Progenitor cell of endocrine pancreas (in vitro differentiated cells): Measurements from ENCODE around the gene KPNA6. TPM values are rescaled to one million over a fixed set of nuclear protein-coding genes. Genes with fewer than 3 reads are reported as not detected.
"Not testable (repeated sequence)": the region's sequence is repeated elsewhere in the genome, so short reads cannot be mapped to it uniquely, and the experiment has no call there.

Source experiments
- DNase-seq: peaks from one replicate; pipeline ENCODE4 v3.0.0; 2021; ENCODE audit warnings: low spot score; ENCODE audit not compliant: unreplicated experiment
- H3K27ac Mint-ChIP-seq: 2 replicates; pipeline ENCODE4 v1.8.0; 2021; ENCODE audit warnings: mild to moderate bottlenecking, moderate library complexity, mixed read lengths
- H3K27me3 Mint-ChIP-seq: 2 replicates; pipeline ENCODE4 v1.8.0; 2021; ENCODE audit warnings: mixed read lengths
- H3K36me3 Mint-ChIP-seq: 2 replicates; pipeline ENCODE4 v1.8.0; 2022; ENCODE audit warnings: mixed read lengths; ENCODE audit not compliant: insufficient read depth
- H3K4me1 Mint-ChIP-seq: 2 replicates; pipeline ENCODE4 v1.8.0; 2021; ENCODE audit warnings: low read depth, mixed read lengths
- H3K4me3 Mint-ChIP-seq: 2 replicates; pipeline ENCODE4 v1.8.0; 2021; ENCODE audit warnings: low read depth, mild to moderate bottlenecking, moderate library complexity, mixed read lengths
- H3K9me3 Mint-ChIP-seq: 2 replicates; pipeline ENCODE4 v1.8.0; 2021; ENCODE audit warnings: low read depth, mixed read lengths
- total RNA-seq: library from RNA; stranded (reverse); gene quantifications from 2 replicates; pipeline ENCODE4 v1.2.1, GENCODE V29; 2021
- TF ChIP-seq, protein P1 (sequence below): fragments of 200-600 bp; sonication (generic); IDR thresholded peaks from one replicate; pipeline ENCODE4 v1.5.0; 2021; ENCODE audit warnings: antibody characterized with exemption, mild to moderate bottlenecking; ENCODE audit not compliant: unreplicated experiment

KPNA6 gene
- total RNA-seq, 1 donor from 2014 or later = 67.0 TPM

- TF ChIP-seq, protein P1, sequence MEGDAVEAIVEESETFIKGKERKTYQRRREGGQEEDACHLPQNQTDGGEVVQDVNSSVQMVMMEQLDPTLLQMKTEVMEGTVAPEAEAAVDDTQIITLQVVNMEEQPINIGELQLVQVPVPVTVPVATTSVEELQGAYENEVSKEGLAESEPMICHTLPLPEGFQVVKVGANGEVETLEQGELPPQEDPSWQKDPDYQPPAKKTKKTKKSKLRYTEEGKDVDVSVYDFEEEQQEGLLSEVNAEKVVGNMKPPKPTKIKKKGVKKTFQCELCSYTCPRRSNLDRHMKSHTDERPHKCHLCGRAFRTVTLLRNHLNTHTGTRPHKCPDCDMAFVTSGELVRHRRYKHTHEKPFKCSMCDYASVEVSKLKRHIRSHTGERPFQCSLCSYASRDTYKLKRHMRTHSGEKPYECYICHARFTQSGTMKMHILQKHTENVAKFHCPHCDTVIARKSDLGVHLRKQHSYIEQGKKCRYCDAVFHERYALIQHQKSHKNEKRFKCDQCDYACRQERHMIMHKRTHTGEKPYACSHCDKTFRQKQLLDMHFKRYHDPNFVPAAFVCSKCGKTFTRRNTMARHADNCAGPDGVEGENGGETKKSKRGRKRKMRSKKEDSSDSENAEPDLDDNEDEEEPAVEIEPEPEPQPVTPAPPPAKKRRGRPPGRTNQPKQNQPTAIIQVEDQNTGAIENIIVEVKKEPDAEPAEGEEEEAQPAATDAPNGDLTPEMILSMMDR = no peak
- Mint-ChIP-seq H3K36me3 (peaks cover 10% of the 10 kb centered on the region), H3K9me3 (no peaks in the 10 kb centered on the region), H3K4me1 (no peaks in the 10 kb centered on the region), H3K27me3 (no peaks in the 10 kb centered on the region), H3K4me3 (no peak overlapping the region), H3K27ac (peak overlapping the region; percentile 81)
- DNase-seq = no peak
These were observed 43.0 kb downstream of the KPNA6 start for GRCh38 chr1:32150847-32151246.

- H3K9me3 Mint-ChIP-seq = no peaks in the 10 kb centered on the region
- peak overlapping the region; percentile 18 for H3K27ac Mint-ChIP-seq
- TF ChIP-seq, protein P1 = no peak
- no peak for DNase-seq
- no peak overlapping the region for H3K4me3 Mint-ChIP-seq
- no peaks in the 10 kb centered on the region for H3K4me1 Mint-ChIP-seq
- no peaks in the 10 kb centered on the region for H3K27me3 Mint-ChIP-seq
- peaks cover 15% of the 10 kb centered on the region for H3K36me3 Mint-ChIP-seq
These were observed 43.5 kb downstream of the KPNA6 start for GRCh38 chr1:32151319-32151787.

- Mint-ChIP-seq H3K4me3 (no peak overlapping the region), H3K4me1 (no peaks in the 10 kb centered on the region), H3K27me3 (no peaks in the 10 kb centered on the region), H3K9me3 (no peaks in the 10 kb centered on the region), H3K27ac (no peak overlapping the region), H3K36me3 (peaks cover 33% of the 10 kb centered on the region)
- TF ChIP-seq, protein P1 = no peak
- no peak for DNase-seq
These were observed 51.3 kb downstream of the KPNA6 start for GRCh38 chr1:32159189-32159588.

GRCh38 chr1:32163405-32163804, 55.5 kb downstream of the KPNA6 start:
- H3K36me3 Mint-ChIP-seq = peaks cover 31% of the 10 kb centered on the region
- H3K4me3 Mint-ChIP-seq = no peak overlapping the region
- TF ChIP-seq, protein P1 = no peak
- H3K4me1 Mint-ChIP-seq = no peaks in the 10 kb centered on the region
- DNase-seq = no peak
- H3K27me3 Mint-ChIP-seq = no peaks in the 10 kb centered on the region
- no peaks in the 10 kb centered on the region for H3K9me3 Mint-ChIP-seq
- no peak overlapping the region for H3K27ac Mint-ChIP-seq

GRCh38 chr1:32165633-32166032, 57.8 kb downstream of the KPNA6 start:
- H3K36me3 Mint-ChIP-seq = peaks cover 30% of the 10 kb centered on the region
- H3K27me3 Mint-ChIP-seq, H3K4me1 Mint-ChIP-seq, DNase-seq, H3K9me3 Mint-ChIP-seq, H3K4me3 Mint-ChIP-seq, H3K27ac Mint-ChIP-seq: not testable (repeated sequence)

- H3K27ac Mint-ChIP-seq = peak overlapping the region; percentile 56
- peaks cover 18% of the 10 kb centered on the region for H3K36me3 Mint-ChIP-seq
- H3K27me3 Mint-ChIP-seq = no peaks in the 10 kb centered on the region
- no peak overlapping the region for H3K4me3 Mint-ChIP-seq
- DNase-seq = no peak
- TF ChIP-seq, protein P1 = no peak
- H3K9me3 Mint-ChIP-seq = no peaks in the 10 kb centered on the region
- no peaks in the 10 kb centered on the region for H3K4me1 Mint-ChIP-seq
These were observed 63.1 kb downstream of the KPNA6 start for GRCh38 chr1:32170991-32171390.
